HG02588 (cell line): ENCODE results near the gene C11orf54.

ENCODE experiments used
- ATAC-seq: cut with Tn5 transposase; IDR thresholded peaks from one replicate; pipeline ENCODE4 v1.9.1; 2021; ENCODE audit warnings: mild to moderate bottlenecking, moderate library complexity; ENCODE audit not compliant: unreplicated experiment

C11orf54 gene

DNA sequence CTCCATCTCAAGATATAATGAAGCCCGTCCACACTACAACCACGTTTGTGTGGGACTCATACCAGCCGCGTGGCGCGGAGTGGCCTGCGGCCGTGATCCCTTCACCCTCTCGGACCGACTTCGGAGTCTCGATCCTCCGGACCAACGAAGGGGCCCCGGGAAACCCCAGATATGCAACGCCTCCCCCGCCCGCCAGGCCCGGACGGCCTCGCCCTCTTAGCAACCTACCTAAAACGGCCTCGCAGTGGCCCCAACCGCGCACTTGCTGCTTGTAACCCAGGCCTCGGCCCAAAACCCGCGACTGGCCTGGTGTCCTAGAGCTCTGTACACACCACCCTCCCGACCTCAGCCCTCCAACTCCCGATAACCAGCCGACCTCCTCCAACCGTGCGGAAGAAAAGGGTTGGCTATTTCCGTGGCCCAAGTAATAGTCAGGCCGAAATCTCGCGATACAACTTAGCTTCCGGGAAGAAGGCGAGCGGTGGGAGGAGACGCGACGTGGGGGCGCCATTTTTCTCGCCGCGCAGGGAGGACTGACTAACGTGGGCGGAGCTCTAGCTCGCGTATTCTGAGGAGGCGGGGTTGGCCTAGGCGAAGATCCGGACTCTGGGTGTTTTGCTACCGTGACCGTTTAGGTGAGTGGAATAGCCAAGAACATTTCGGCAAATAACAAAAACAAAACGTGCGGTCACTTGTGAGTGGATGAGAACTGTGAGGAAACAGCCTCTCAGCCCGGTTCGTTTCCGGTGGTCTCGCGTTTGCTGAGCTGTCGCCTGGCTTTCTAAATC lies at the start of gene C11orf54, which contains the start of gene TAF1D:
TSS of gene C11orf54 (plus strand) at position 579 of the 788 bp plus-strand sequence. CDS start 5,722 bp downstream, outside the sequence.
TSS of gene TAF1D (minus strand) at position 402 of the 788 bp plus-strand sequence. CDS start 2,191 bp downstream, outside the sequence.
- ATAC-seq, result peak; percentile 75

- no peak for ATAC-seq
Measured at GRCh38 chr11:93694109-93694508, 47.4 kb upstream of the C11orf54 start.

DNA sequence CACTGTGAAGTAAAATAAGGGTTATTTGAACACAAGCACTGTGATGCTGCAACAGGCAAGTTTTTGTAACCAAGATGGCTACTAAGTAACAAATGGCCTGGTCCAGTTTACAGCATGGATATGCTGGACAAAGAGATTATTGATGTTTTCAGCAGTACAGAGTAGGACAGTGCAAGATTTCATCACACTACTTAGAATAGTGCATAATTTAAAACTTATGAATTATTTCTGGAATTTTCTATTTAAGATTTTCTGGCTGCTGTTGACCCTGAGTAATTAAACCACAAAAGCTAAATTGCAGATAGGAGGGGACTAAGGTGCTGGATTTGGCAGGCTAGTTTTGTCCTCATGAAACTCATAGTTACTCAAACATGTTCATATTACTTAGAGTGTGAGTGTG lies 46.9 kb upstream of the C11orf54 start:
- ATAC-seq, result no peak

GRCh38 chr11:93697611-93698010 lies 43.9 kb upstream of the C11orf54 start:
- ATAC-seq, result no peak

GRCh38 chr11:93700830-93701229 lies 40.6 kb upstream of the C11orf54 start:
- no peak for ATAC-seq

DNA sequence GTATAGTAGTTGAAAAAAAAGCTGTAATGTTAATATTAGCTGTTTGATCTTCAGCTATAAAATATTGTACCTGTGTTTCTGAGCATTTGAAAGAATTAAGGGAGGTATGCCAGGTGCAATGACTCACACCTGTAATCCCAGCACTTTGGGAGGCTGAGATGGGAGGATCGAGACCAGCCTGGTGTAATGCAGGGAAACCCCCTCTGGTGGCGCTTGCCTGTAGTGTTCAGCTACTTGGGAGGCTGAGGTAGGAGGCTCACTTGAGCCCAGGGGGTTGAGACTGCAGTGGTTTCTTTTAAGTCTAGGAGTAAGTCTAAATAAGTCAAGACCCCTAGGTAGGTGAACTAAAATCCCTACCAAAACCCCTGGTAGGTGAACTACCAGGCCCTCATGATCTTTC lies 37.2 kb upstream of the C11orf54 start:
- no peak for ATAC-seq

- ATAC-seq, result no peak
Measured at GRCh38 chr11:93710239-93710638, 31.2 kb upstream of the C11orf54 start.

GRCh38 chr11:93712678-93713077 lies 28.8 kb upstream of the C11orf54 start:
- no peak for ATAC-seq

DNA sequence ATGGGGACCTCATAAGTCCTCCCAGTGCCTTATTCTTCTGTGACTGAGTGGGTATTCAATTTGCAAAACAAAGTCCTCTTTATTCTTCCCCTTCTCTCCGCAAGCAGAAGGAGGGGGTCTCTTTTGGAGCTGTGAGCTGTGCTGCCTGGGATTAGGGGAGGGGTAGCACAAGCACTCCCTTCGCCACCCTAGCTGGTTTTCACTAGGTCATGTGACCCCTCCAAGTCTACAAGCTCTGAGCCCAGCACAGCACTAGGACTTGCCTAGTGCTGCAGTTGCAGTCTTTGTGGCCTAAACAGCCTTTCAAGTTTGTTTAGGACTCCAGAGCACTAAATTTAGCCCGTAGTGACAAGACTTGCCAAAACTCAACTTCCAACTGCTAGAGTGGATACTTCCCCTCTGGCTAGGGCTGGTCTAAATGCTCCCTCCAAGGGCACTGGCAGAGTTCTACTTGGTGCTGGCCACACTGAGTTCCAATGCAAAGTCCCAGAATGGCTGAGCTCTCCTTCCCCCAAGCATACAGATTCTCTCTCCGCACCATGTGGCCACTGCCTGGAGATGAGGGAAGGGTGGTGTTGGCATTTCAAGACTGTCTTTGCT lies 25.6 kb upstream of the C11orf54 start:
- no peak for ATAC-seq

DNA sequence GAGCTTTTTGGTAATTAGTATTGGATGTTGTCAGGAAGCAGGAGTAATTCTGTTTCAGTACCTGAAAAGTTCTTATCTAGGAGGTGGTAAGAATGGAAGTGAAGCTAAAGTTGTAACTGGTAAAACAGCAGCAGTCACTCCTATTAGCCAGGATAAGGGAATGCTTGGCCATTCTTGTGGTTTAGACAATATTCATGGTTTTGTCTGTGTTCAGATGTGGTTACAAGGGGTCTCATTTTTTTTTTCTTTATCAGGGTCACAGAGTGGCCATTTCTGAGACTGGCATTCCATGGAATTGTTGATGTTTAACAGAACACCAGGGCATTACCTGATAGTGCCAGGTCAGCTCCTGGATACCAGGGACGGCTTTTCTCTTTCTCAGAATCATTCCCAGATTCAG lies 24.0 kb upstream of the C11orf54 start:
- no peak for ATAC-seq

GRCh38 chr11:93718057-93718563 lies 23.4 kb upstream of the C11orf54 start:
- ATAC-seq, result peak; percentile 86

GRCh38 chr11:93719310-93719709 lies 22.2 kb upstream of the C11orf54 start:
- no peak for ATAC-seq

- no peak for ATAC-seq
Measured at GRCh38 chr11:93720522-93720921, 20.9 kb upstream of the C11orf54 start.

DNA sequence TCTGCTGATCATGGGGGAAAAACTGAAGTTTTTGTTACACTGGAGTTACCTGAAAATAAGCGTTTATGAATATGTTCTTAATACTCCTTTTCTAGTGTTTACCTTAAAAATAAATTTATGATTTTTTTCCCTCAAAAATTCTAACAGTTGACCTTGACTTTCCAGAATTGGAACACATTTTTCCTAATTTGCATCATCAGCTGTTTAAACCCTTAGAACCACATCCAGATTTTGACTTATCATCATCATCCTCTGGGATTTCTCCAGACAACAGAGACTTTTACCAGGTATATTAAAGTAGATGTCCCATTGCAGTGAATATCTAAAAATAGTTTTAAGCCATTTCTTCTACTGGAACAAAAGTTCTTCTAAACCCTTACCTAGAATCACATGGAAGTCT lies 17.4 kb upstream of the C11orf54 start:
- no peak for ATAC-seq

DNA sequence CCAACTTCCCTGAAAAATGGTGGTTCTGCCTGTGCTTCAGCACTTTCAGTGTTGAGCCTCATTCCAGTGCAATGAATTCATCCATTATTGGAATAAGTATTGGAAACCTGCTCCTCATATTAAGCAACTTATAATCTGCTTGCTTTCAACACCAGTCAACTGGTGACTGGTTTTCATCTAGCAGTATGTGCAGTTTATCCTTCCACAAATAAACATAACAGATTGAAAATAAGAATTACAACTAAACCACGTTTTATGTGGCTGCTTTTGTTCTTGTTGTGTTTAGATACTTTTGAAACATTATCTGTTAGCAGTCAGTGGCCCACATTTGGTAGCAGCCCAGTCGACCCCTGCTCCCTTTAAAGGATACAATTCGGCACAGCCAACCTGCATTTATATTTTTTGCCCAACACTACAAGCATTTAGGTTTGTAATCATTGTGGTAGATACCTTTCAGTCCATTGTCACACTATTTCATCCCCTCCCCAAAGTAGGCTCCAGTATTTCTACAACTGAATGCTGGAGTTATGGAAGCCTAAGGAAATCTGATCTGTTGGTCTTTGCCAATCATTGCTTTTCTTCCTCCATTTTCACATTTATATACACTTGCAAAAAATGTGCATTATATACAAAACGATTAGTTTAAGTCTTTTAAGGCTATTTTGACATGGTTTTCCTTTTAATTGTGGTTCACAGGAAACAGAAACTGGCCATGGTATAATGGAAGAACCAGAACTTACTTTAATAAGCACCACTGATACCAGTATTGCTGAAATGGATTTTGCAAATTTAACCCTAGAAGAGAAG lies 13.3 kb upstream of the C11orf54 start:
- no peak for ATAC-seq

DNA sequence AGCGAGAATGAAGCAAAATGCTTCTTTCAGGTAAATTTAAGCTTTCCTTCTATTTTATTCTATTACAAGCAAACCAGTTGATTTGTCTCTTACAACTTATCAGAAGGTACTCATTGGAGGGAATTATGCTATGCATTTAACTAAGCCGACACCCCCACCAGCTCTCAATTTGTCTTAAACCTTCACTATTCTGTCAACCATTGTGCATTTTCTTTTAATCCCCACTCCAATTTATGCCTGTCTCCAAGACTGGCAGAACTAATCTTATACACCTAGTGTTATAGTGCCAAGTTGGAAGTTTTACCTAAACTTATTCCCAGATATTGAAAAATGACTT lies 12.7 kb upstream of the C11orf54 start:
- no peak for ATAC-seq

DNA sequence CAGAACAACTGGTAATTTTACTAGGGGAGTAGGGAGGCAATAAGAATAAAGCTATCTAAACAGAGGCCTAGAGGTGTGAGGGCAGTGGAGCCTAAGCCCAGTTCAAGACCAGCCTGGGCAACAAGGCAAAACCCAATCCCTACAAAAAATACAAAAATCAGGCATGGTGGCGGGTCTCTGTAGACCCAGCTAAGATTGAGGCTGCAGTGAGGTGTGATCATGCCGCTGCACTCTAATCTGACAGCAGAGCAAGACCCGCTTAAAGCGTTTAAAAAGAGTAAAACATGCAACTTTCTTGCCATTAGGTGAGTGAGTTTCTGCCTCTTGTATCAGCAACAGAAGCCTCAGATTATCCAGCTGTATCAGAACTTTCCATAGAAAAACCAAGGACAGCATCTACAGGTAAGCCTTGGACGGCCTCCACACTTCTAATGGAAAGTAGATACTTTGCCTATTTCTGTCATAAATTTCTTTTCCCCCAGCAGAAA lies 12.3 kb upstream of the C11orf54 start:
- ATAC-seq, result no peak

DNA sequence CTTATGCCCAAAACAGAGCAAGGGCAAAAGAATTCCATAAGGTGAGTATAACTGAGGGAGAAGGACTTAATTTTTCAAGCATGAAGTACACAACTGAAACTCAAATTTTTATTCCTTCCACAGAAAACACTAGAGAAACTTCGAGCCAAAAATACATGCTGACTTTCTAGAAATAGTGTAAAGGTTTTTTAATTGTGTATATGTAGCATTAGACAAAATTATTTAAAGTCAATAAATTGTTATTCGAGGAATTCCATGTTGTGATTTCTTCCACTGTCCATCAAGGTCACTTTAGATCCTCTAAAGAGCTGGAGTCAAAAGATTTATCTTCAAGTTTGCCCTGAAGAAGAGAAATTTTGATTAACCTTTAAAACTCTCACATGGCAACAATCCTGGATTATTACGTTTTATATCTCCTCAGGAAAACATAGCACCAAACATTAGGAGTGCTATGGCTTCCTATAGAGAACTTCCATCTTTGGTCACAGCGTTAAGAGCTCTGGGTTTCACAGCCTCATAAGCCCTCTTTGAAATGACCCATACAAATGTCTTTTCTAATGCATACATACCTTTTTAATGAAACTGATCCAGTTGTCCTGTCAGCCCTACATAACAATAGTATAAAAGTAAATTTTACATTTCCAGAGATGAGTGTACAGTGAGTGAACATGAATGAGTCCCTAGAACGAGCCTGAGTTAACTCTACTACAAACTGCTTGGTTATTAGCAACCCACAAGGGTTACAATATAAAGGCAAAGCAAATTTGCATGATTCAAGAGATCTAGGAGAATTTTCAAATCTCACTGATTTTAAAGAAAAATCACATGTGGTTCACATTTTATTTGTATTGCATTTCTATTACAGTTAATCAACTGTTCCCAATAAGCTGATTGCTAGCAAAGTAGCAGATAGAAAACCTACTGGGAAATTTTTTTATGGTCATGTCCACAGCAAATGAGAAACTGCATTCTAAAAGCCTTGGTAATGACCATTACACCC lies 11.1 kb upstream of the C11orf54 start:
- ATAC-seq, result no peak

DNA sequence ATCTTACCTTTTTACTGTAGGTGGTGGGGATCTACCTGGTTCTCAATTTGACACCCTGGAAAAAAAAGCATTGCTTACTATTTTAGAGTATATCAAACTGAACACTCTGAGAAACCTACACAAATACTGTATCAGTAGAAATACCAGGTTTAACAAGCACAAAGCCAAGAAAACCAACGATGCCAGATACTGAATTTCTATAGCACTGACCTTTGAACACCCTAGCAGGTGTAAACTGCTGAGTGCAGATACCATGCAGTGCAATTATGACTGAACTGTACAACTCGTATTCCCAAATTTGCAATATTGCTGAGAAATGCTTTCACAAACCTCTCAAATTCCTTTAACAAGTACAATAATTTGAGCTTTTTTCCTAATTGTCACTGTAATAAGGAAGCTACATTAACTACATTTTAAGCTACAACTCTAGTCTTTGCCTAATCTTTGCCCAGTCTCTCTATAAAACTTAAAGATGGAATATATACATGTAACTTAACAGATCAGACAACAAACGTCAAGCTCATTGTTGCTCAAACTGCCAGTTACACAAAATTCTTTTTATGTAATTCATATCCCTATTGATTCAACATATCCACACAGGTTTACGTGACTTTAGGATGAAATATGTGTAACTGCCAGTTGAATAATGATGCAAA lies 9.1 kb upstream of the C11orf54 start:
- ATAC-seq, result no peak

DNA sequence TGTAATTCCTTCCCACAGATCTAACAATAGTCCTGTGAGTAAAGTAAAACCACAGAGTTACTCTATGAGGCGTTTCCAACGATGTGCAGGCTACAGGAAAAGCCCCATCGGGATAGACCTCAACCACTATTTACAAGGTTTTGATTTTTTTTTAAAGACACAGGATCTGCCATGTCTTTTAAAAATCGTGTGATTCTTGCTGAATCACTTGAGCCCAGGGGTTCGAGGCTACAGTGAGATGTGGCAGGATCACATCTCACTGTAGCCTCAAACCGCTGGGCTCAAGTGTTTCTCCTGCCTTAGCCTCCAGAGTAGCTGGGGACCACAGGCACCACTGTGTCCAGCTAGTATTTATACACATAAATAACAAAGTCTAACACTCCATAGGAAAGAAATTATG lies 8.0 kb upstream of the C11orf54 start:
- no peak for ATAC-seq
